HG02938 (cell line): ENCODE results near the gene DNM2.
"Not testable (repeated sequence)": the region's sequence is repeated elsewhere in the genome, so short reads cannot be mapped to it uniquely, and the experiment has no call there.

ENCODE experiments used
- ATAC-seq: cut with Tn5 transposase; IDR thresholded peaks from one replicate; pipeline ENCODE4 v1.9.1; 2021; ENCODE audit warnings: mild to moderate bottlenecking, moderate library complexity; ENCODE audit not compliant: unreplicated experiment

The DNM2 gene

GRCh38 chr19:10724573-10725071, 6.7 kb downstream of the DNM2 start:
- no peak for ATAC-seq

DNA sequence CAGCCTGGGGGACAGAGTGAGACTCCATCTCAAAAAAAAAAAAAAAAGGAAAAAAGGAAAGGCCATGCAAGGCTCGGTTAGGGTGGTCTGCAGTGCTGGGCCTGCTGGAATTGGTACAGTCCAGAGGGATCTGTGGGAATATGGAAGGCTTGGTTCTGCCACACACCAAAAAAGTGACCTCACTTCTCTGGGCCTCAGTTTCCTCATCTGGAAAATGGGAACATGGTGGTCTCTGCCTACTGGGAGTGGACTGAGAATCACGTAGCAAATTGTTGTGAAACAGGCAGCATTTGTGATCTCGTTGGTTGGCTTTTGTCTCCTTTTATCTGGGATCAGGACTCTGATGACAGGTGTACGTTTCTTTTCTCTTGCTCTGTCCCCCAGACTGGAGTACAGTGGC, 7.5 kb downstream of the DNM2 start:
- no peak for ATAC-seq

- ATAC-seq: no peak
These were observed 8.4 kb downstream of the DNM2 start for GRCh38 chr19:10726268-10726667.

- ATAC-seq: no peak
These were observed 9.9 kb downstream of the DNM2 start for GRCh38 chr19:10727685-10728201.

- no peak for ATAC-seq
These were observed 11.5 kb downstream of the DNM2 start for GRCh38 chr19:10729411-10729810.

GRCh38 chr19:10730932-10731331, 13.1 kb downstream of the DNM2 start:
- ATAC-seq: no peak

DNA sequence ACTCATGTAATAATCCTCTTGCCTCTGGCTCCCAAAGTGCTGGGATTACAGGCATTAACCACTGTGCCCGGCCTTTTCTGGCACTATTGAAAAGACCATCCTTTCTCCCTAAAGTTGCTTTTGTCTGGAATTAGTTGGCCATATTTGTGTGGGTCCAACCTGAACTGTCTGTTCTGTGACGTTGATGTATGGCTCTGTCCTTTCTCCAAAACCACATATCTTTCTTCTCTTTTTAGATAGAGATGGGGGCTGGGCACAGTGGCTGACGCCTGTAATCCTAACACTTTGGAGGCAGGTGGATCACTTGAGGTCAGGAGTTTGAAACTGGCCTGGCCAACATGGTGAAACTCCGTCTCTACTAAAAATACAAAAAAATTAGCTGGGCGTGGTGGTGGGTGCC, 17.9 kb downstream of the DNM2 start:
- no peak for ATAC-seq

GRCh38 chr19:10736189-10736588, 18.3 kb downstream of the DNM2 start:
- ATAC-seq: no peak

DNA sequence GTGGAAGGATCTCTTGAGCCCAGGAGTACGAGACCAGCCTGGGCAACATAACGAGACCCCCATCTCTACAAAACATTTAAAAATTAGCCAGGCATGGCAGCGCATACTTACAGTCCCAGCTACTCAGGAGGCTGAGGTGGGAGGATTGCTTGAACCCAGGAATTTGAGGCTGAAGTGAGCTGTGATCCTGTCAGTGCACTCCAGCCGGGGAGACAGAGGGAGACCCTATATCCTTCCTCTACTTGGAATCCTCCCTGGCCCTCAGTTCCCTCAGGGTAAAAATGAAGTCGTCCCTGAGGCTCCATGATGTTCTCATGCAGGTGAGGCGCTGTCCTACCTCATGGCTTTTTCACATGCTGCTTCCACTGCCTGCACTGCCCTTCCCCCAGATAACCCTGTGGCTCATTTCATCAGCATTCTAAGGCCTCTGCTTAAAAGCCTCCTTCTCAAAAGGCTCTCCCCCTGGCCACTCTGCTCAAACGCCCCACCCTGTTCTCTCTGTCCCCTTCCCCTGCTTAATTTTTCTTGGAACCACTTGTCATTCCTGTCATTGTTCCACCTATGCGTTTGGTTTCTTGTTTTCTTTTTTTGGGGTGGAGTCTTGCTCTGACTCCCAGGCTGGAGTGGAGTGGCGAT, 19.2 kb downstream of the DNM2 start:
- ATAC-seq: no peak

DNA sequence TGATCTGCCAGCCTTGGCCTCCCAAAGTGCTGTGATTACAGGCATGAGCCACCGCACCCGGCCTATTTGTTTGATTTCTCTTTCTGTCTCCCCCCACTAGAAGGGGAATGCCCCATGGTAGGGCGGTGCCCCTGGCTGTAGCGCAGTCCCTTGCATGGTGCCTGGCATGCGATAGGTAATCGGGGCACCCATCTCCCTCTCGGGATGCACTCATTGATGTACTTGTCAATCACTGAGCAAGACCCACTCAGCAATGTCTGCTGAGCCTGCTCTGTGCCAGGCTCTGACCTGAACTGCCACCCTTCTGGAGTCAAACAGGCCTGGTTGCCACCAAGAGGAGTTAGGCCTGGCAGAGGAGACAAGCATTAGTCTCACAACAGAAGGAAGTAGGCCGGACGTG, 19.8 kb downstream of the DNM2 start:
- no peak for ATAC-seq

DNA sequence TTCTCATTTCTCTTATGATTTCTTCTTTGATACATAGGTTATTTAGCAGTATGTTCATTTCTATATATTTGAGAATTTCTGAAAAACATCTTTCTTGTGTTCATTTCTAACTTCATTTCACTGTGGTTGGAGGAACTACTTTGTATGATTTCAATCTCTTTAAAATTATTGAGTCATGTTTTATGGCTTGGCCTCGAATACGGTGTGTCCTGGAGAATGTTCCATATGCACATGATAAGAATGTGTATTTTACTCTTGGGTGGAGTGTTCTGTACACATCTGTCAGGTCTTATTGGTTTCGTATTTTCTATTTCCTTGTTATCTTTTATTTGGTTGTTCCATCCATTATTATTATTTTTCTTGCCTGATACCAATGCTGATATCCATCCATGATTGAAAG, 22.9 kb downstream of the DNM2 start:
- no peak for ATAC-seq

- ATAC-seq: no peak
These were observed 24.6 kb downstream of the DNM2 start for GRCh38 chr19:10742476-10742875.

GRCh38 chr19:10744253-10744798, 26.4 kb downstream of the DNM2 start:
- ATAC-seq: no peak

GRCh38 chr19:10744801-10745293, 27.0 kb downstream of the DNM2 start:
- no peak for ATAC-seq

- ATAC-seq: not testable (repeated sequence)
These were observed 28.6 kb downstream of the DNM2 start for GRCh38 chr19:10746437-10746836.

GRCh38 chr19:10747271-10747670, 29.4 kb downstream of the DNM2 start:
- ATAC-seq: no peak

GRCh38 chr19:10747674-10748073, 29.8 kb downstream of the DNM2 start:
- ATAC-seq: no peak

- no peak for ATAC-seq
These were observed 30.5 kb downstream of the DNM2 start for GRCh38 chr19:10748195-10748926.

DNA sequence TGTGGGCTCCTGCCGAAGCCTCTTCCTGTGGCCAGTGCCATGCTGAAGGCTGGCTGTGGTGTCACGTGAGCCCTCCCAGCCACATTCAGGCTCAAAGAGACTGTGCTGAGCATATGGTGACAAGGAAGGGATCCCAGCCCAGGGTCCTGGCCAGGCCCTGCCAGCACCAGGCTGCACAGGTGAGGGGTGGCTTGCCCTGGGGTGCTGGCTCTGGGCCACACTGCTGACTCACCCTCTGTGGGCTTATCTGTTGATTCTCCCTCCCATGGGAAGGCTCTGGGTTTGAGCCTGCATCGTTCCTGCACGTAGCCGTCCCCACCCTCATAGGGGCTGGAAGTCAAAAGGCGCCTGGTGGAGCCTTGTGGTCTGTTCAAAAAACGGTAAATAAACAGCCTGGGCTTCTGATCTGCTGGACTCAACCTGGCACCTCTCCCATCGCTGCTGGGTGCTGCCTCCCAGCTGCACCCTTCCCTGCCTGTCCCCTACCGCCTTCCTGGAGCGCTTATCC, 31.1 kb downstream of the DNM2 start:
- no peak for ATAC-seq

DNA sequence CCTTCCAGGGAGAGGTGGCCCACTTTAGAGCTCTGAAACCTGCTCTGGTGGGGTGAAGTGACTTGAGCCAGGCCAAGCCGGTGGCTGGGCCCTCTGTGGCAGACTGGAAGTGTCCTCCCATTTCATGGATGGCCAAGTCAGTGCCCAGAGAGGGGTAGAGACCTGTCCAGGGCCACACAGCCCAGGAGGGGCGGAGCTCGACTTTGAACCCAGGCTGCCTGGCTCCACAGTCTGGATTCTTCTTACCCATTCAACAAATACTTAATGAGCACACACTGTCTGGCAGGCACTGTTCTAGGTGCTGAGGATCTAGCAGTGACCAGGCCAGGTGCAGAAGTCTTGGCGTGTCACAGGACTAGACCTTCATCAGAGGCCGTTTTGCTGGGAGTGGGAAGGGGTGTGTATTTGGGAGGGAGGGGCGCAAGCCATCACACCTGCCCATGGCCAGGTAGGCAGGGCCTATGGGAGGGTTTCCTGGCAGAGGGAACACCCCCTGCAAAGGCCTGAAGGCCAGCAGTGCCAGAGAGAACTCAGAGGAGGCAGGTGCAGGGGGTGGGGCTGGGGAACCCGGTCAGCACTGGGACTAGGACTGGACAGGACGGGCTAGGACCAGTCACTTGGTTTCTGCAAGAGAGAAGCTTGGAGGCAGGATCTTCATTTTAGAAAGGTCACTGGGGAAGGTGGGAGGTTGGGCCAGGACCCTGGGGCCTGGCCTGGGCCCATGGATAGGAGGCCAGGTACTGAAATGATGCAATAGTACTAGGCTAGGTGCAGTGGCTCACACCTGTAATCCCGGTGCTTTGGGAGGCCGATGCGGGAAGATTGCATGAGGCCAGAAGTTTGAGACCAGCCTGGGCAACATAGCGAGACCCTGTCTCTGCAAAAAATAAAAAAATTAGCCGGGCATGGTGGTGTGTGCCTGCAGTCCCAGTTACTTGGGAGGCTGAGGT, 31.8 kb downstream of the DNM2 start:
- ATAC-seq: no peak
